Measurements from ENCODE around the gene SLC4A1AP. TPM values are rescaled to one million over a fixed set of nuclear protein-coding genes. Genes with fewer than 3 reads are reported as not detected.

Gene SLC4A1AP
- total and polyA plus RNA-seq, 10 of the 15 experiments (the other 5 are each of a cell fraction or from before 2014, with no cell fraction given): 6.5 to 30.1 (median 21.5) TPM

GRCh38 chr2:27713201-27713600, 49.5 kb downstream of the SLC4A1AP start:
- in situ Hi-C loops (cut with MboI): no loop called here
- Histone ChIP-seq H3K4me2 (ENCODE audit: control insufficient read depth, insufficient read depth) (no peak overlapping the region), H3K36me3 (ENCODE audit: control insufficient read depth in 2 of 2, insufficient read depth in 2 of 2, low read length in 1 of 2) (no peaks in the 10 kb centered on the region), H3K9ac (ENCODE audit: control insufficient read depth, insufficient read depth, low read length) (no peak overlapping the region), H3K4me1 (ENCODE audit: control insufficient read depth, insufficient read depth, low read length) (no peaks in the 10 kb centered on the region; the same call in 1 of the 2 replicates), H3K4me3 (no peak overlapping the region), H4K20me1 (ENCODE audit: control insufficient read depth, insufficient read depth) (no peaks in the 10 kb centered on the region), H3K27ac (ENCODE audit: control insufficient read depth, insufficient read depth) (no peak overlapping the region), H2AFZ (ENCODE audit: control insufficient read depth, low read depth, low read length) (no peak overlapping the region), H3K79me2 (ENCODE audit: control insufficient read depth, insufficient read depth, low read length) (no peaks in the 10 kb centered on the region), H3K27me3 (replicated peaks in 1 of 2; ENCODE audit: control insufficient read depth in 2 of 2, insufficient read depth in 2 of 2, low read length in 1 of 2) (no peaks in the 10 kb centered on the region; a peak in 1 of 4 replicates), H3K9me3 (replicated peaks; ENCODE audit: control insufficient read depth, insufficient read depth, low read length) (no peaks in the 10 kb centered on the region)
- ChIA-PET POLR2A (interaction anchor here (0.6 to 1.7 kb wide), 2 partner anchors 10 to 645 kb away, joined by 3 to 5 read pairs; no protein-coding TSS in a partner anchor), SMC1A (ENCODE audit: uncharacterized antibody, unreplicated experiment) (interaction anchor here (1.7 kb wide), 1 partner anchor 10 kb away, joined by 6 read pairs; no protein-coding TSS in a partner anchor), RAD21 (ENCODE audit: unreplicated experiment) (interaction anchor here (0.6 to 1.2 kb wide), 3 partner anchors 9 to 791 kb away, joined by 3 read pairs; no protein-coding TSS in a partner anchor), CTCF (interaction anchor here (0.9 to 2.9 kb wide), 5 partner anchors 9 to 447 kb away, joined by 3 to 12 read pairs (median 5); no protein-coding TSS in a partner anchor)
- FAIRE-seq: no peak
- BruUV-seq (replicated peaks): no TSS peak
- TF ChIP-seq ESRRA (IDR thresholded peaks at IDR 0.05; ENCODE audit: low read length): no peak
- 59% methylated on average over 5 of the region's 5 CpGs for WGBS (ENCODE audit: insufficient coverage, insufficient replicate concordance, low lambda C conversion rate, missing lambda C conversion rate)
- intact Hi-C loops (cut with micrococcal nuclease; ENCODE audit: unreplicated experiment): no loop called here
- no peak for DNase-seq (ENCODE audit: low read depth, low spot score)
- ATAC-seq: no peak

- no peak for ATAC-seq
- ChIA-PET RAD21 (ENCODE audit: unreplicated experiment) (no interaction called here), CTCF (interaction anchor here (1.3 to 2.9 kb wide), 4 partner anchors 9 to 31 kb away, joined by 3 to 12 read pairs (median 6); no protein-coding TSS in a partner anchor), SMC1A (ENCODE audit: uncharacterized antibody, unreplicated experiment) (no interaction called here), POLR2A (no interaction called here)
- no peak overlapping the region for H2AFZ ChIP-seq (ENCODE audit: control insufficient read depth, low read depth, low read length)
- in situ Hi-C loops (cut with MboI) (no loop called here), intact Hi-C loops (cut with micrococcal nuclease; ENCODE audit: unreplicated experiment) (no loop called here)
- TF ChIP-seq NBN (IDR thresholded peaks at IDR 0.05) (no peak), RELB (IDR thresholded peaks at IDR 0.05; ENCODE audit: low read depth) (no peak)
- FAIRE-seq: no peak
- H3K27me3 ChIP-seq (replicated peaks in 1 of 2; ENCODE audit: control insufficient read depth in 2 of 2, insufficient read depth in 2 of 2, low read length in 1 of 2): no peaks in the 10 kb centered on the region; a peak in 1 of 4 replicates
- H3K4me2 ChIP-seq (ENCODE audit: control insufficient read depth, insufficient read depth): no peak overlapping the region
- H4K20me1 ChIP-seq (ENCODE audit: control insufficient read depth, insufficient read depth): no peaks in the 10 kb centered on the region
- H3K79me2 ChIP-seq (ENCODE audit: control insufficient read depth, insufficient read depth, low read length): no peaks in the 10 kb centered on the region
- WGBS (ENCODE audit: insufficient coverage, insufficient replicate concordance, low lambda C conversion rate, missing lambda C conversion rate): 71% methylated on average over 8 of the region's 8 CpGs
- no peak overlapping the region for H3K27ac ChIP-seq (ENCODE audit: control insufficient read depth, insufficient read depth)
- no peaks in the 10 kb centered on the region; the same call in 1 of the 2 replicates for H3K4me1 ChIP-seq (ENCODE audit: control insufficient read depth, insufficient read depth, low read length)
- H3K4me3 ChIP-seq: no peak overlapping the region
- H3K9me3 ChIP-seq (replicated peaks; ENCODE audit: control insufficient read depth, insufficient read depth, low read length): no peaks in the 10 kb centered on the region
- no peak overlapping the region for H3K9ac ChIP-seq (ENCODE audit: control insufficient read depth, insufficient read depth, low read length)
- DNase-seq (ENCODE audit: low read depth, low spot score): no peak
- H3K36me3 ChIP-seq (ENCODE audit: control insufficient read depth in 2 of 2, insufficient read depth in 2 of 2, low read length in 1 of 2): no peaks in the 10 kb centered on the region
- BruUV-seq (replicated peaks): no TSS peak
Measured at GRCh38 chr2:27714053-27714452, 50.4 kb downstream of the SLC4A1AP start.
